ENCODE measurements around the gene ANXA4. TPM values are rescaled to one million over a fixed set of nuclear protein-coding genes. Genes with fewer than 3 reads are reported as not detected.

The ANXA4 gene
- total and polyA plus RNA-seq, 2 of the 13 experiments (the other 11 are each of a cell fraction or from before 2014, with no cell fraction given), result 155 to 168 TPM

DNA sequence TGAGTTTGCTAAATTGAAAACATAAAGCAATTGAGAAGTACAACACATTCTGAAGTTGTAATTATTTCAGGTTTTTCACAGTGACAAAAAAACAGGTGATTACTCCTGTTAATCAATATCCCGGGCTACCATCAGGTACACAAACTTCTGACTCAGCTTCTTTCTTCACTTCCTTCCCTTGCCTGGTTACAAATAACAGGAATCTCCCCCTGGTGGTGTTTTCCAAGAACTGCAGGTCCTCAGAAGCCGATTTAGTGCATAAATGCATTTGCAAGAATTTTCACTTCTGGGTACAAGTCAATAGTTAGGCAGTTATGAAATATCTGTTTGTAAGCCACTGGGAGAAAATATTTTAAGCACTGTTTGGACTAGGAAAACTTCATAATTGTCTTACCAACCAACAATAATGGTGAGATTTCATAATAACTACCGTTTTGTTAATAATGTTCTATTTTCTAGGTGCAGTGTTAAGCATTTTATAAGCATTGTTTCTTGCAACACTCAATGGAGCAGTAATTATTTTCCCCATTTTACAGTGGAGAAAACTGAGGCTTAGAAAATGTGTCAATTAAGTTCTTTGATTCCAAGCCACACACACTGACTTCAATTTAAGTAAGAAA lies 75.1 kb downstream of the ANXA4 start (continued):
- TF ChIP-seq SMAD3 (CRISPR knock-in tag; IDR thresholded peaks at IDR 0.05) (0 out of 2 replicates have a peak, but pooled peaks have one; percentile 51), PPARG (CRISPR knock-in tag; conservative IDR thresholded peaks at IDR 0.05) (0 out of 2 replicates have a peak, but pooled peaks have one; percentile 19), FOXJ3 (CRISPR knock-in tag; IDR thresholded peaks at IDR 0.05; ENCODE audit: borderline replicate concordance) (peak; percentile 21; the same call in 1 of the 2 replicates), ZNF607 (CRISPR knock-in tag; IDR thresholded peaks at IDR 0.05; ENCODE audit: borderline replicate concordance) (no peak), KLF6 (CRISPR knock-in tag; IDR thresholded peaks at IDR 0.05) (0 out of 2 replicates have a peak, but pooled peaks have one; percentile 57), ONECUT2 (CRISPR knock-in tag; IDR thresholded peaks at IDR 0.05) (peak; percentile 79), ZNF691 (CRISPR knock-in tag; IDR thresholded peaks at IDR 0.05; ENCODE audit: borderline replicate concordance, low read depth) (no peak), CC2D1A (CRISPR knock-in tag; IDR thresholded peaks at IDR 0.05) (0 out of 2 replicates have a peak, but pooled peaks have one; percentile 37), SP140L (CRISPR knock-in tag; IDR thresholded peaks at IDR 0.05; ENCODE audit: borderline replicate concordance) (peak; percentile 81; the same call in 1 of the 2 replicates), SIX1 (CRISPR knock-in tag; IDR thresholded peaks at IDR 0.05; ENCODE audit: borderline replicate concordance) (peak; percentile 29; the same call in 1 of the 2 replicates), GABPA (IDR thresholded peaks at IDR 0.05; ENCODE audit: low read depth, low read length) (no peak), GABPA (CRISPR knock-in tag; IDR thresholded peaks at IDR 0.05; ENCODE audit: low read depth) (peak; percentile 63; the same call in 1 of the 2 replicates), NFKBIZ (CRISPR knock-in tag; IDR thresholded peaks at IDR 0.05) (no peak), STAG1 (CRISPR knock-in tag; IDR thresholded peaks at IDR 0.05) (peak; percentile 83), ZIK1 (CRISPR knock-in tag; IDR thresholded peaks at IDR 0.05; ENCODE audit: borderline replicate concordance, low read depth) (no peak), ELF3 (CRISPR knock-in tag; IDR thresholded peaks at IDR 0.05) (peak; percentile 89), FOSL2 (CRISPR knock-in tag; IDR thresholded peaks at IDR 0.05) (peak; percentile 82), MAFK (conservative IDR thresholded peaks at IDR 0.05 in 1 of 2, IDR thresholded peaks at IDR 0.05 in 1 of 2; ENCODE audit: low read length in 2 of 2) (peak; percentile 97 to 99), MAFG (CRISPR knock-in tag; IDR thresholded peaks at IDR 0.05) (peak; percentile 62; the same call in 1 of the 2 replicates)
- TF ChIP-seq, protein P1, sequence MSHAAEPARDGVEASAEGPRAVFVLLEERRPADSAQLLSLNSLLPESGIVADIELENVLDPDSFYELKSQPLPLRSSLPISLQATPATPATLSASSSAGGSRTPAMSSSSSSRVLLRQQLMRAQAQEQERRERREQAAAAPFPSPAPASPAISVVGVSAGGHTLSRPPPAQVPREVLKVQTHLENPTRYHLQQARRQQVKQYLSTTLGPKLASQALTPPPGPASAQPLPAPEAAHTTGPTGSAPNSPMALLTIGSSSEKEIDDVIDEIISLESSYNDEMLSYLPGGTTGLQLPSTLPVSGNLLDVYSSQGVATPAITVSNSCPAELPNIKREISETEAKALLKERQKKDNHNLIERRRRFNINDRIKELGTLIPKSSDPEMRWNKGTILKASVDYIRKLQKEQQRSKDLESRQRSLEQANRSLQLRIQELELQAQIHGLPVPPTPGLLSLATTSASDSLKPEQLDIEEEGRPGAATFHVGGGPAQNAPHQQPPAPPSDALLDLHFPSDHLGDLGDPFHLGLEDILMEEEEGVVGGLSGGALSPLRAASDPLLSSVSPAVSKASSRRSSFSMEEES (CRISPR knock-in tag; IDR thresholded peaks at IDR 0.05), result peak; percentile 23; the same call in 1 of the 2 replicates
- TF ChIP-seq, protein P2, sequence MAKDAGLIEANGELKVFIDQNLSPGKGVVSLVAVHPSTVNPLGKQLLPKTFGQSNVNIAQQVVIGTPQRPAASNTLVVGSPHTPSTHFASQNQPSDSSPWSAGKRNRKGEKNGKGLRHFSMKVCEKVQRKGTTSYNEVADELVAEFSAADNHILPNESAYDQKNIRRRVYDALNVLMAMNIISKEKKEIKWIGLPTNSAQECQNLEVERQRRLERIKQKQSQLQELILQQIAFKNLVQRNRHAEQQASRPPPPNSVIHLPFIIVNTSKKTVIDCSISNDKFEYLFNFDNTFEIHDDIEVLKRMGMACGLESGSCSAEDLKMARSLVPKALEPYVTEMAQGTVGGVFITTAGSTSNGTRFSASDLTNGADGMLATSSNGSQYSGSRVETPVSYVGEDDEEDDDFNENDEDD (CRISPR knock-in tag; IDR thresholded peaks at IDR 0.05; ENCODE audit: borderline replicate concordance), result 0 out of 2 replicates have a peak, but pooled peaks have one; percentile 14
- TF ChIP-seq, protein P3, sequence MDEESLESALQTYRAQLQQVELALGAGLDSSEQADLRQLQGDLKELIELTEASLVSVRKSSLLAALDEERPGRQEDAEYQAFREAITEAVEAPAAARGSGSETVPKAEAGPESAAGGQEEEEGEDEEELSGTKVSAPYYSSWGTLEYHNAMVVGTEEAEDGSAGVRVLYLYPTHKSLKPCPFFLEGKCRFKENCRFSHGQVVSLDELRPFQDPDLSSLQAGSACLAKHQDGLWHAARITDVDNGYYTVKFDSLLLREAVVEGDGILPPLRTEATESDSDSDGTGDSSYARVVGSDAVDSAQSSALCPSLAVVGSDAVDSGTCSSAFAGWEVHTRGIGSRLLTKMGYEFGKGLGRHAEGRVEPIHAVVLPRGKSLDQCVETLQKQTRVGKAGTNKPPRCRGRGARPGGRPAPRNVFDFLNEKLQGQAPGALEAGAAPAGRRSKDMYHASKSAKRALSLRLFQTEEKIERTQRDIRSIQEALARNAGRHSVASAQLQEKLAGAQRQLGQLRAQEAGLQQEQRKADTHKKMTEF (CRISPR knock-in tag; IDR thresholded peaks at IDR 0.05), result peak; percentile 53
- TF ChIP-seq, protein P4, sequence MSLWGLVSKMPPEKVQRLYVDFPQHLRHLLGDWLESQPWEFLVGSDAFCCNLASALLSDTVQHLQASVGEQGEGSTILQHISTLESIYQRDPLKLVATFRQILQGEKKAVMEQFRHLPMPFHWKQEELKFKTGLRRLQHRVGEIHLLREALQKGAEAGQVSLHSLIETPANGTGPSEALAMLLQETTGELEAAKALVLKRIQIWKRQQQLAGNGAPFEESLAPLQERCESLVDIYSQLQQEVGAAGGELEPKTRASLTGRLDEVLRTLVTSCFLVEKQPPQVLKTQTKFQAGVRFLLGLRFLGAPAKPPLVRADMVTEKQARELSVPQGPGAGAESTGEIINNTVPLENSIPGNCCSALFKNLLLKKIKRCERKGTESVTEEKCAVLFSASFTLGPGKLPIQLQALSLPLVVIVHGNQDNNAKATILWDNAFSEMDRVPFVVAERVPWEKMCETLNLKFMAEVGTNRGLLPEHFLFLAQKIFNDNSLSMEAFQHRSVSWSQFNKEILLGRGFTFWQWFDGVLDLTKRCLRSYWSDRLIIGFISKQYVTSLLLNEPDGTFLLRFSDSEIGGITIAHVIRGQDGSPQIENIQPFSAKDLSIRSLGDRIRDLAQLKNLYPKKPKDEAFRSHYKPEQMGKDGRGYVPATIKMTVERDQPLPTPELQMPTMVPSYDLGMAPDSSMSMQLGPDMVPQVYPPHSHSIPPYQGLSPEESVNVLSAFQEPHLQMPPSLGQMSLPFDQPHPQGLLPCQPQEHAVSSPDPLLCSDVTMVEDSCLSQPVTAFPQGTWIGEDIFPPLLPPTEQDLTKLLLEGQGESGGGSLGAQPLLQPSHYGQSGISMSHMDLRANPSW (CRISPR knock-in tag; IDR thresholded peaks at IDR 0.05; ENCODE audit: borderline replicate concordance), result 0 out of 2 replicates have a peak, but pooled peaks have one; percentile 75

Measured in HepG2 (cell line).